MG63 (cell line): ENCODE data around the gene ST6GALNAC1. TPM values are rescaled to one million over a fixed set of nuclear protein-coding genes. Genes with fewer than 3 reads are reported as not detected.

Experiments
- DNase-seq: peaks from one replicate; pipeline ENCODE4 v3.0.0-alpha.2; 2020
- H3K27me3 ChIP-seq: fragments of 250-450 bp; sonication (Bioruptor Pico); 2 replicates; pipeline ENCODE4 v1.5.1; 2020; ENCODE audit warnings: mild to moderate bottlenecking, moderate library complexity
- H3K36me3 ChIP-seq: fragments of 250-450 bp; sonication (Bioruptor Pico); 2 replicates; pipeline ENCODE4 v1.5.1; 2020; ENCODE audit warnings: mild to moderate bottlenecking, moderate library complexity
- H3K4me3 ChIP-seq: fragments of 250-450 bp; sonication (Bioruptor Pico); 2 replicates; pipeline ENCODE4 v1.5.1; 2020; ENCODE audit warnings: mild to moderate bottlenecking, moderate library complexity
- H3K9me3 ChIP-seq: fragments of 250-450 bp; sonication (Bioruptor Pico); 2 replicates; pipeline ENCODE4 v1.5.1; 2020; ENCODE audit warnings: mild to moderate bottlenecking, moderate library complexity
- total RNA-seq: library from RNA; depleted of rRNA; stranded (reverse); fragments of >200 nt; shearing (Covaris generic); gene quantifications from 2 replicates; pipeline ENCODE4 v1.2.3, GENCODE V29; 2014; ENCODE audit warnings: low replicate concordance; rRNA removed

Gene ST6GALNAC1, protein sequence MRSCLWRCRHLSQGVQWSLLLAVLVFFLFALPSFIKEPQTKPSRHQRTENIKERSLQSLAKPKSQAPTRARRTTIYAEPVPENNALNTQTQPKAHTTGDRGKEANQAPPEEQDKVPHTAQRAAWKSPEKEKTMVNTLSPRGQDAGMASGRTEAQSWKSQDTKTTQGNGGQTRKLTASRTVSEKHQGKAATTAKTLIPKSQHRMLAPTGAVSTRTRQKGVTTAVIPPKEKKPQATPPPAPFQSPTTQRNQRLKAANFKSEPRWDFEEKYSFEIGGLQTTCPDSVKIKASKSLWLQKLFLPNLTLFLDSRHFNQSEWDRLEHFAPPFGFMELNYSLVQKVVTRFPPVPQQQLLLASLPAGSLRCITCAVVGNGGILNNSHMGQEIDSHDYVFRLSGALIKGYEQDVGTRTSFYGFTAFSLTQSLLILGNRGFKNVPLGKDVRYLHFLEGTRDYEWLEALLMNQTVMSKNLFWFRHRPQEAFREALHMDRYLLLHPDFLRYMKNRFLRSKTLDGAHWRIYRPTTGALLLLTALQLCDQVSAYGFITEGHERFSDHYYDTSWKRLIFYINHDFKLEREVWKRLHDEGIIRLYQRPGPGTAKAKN
- total RNA-seq: not detected in 2 replicates

DNA sequence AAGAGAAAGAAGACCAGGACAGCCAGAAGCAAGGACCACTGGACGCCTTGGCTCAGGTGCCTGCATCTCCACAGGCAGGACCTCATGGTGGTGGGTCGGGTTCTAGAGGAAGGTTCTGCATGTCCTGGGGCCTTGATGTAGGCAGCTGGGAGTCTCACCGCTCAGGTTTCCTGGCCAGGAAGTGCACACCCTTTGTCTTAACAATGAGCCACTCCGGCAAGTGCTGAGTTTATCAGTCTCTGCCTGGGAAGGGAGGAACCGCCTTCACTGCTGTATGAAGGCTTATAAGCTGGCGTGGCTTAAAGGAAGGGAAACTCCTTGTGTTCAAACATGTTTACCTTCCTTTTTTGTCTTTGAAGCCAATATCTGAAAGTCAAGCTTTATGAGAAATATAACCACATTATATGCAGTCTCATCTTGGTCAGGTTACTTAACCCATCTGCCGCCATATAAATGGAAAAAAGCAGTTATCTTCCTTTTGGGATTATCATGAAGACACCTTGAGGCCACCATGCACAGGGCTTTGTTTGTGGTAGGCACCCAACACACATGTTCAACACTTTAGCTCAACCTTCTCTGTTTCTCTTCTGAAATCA, at the start of gene ST6GALNAC1:
ST6GALNAC1 (minus strand) TSS at position 205 of the 596 bp plus-strand sequence; CDS start at position 86, 119 bp downstream.
- Histone ChIP-seq H3K27me3 (peaks cover 2% of the 10 kb centered on the region; the same call in 1 of the 2 replicates), H3K4me3 (no peak within 1 kb of the TSS), H3K36me3 (no peaks in the 10 kb centered on the region), H3K9me3 (peaks cover 4% of the 10 kb centered on the region)
- DNase-seq: no peak

DNA sequence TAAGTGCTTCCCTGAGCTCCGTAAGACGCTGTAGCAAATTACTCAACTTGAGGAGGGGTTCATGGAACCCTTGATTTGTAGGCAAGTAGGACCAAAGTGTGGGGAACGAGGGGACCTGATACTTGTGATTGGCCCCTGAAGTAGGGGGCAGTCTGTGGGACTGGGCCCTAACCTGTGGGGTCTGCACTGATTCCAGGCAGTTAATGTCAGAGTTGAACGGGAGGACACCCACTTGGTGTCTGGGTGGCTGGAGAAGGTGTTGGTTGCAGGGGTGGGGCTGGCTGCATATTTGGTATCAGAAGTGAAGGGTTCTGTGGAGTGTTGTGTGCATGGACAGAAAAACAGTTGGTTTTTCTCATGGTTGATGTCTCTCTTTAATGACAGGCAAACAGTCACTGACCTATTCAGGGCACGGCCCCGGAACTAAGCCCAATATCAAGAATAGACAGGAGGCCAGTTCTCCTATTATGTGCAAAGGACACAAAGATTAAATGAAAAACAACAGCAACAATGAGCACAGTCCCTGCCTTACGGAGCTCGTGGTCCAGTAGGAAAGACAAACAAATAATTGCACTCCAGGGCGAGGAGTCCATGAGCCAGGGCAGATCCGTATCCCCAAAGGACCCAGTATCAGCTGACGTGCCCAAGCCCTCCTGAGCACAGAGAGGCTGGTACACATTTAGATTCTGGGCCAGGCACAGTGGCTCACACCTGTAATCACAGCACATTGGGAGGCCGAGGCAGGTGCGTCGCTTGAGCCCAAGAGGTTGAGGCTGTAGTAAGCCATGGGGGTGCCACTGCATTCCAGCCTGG, 48.0 kb upstream of the ST6GALNAC1 start:
- no peak for DNase-seq
- H3K36me3 ChIP-seq: no peaks in the 10 kb centered on the region
- no peaks in the 10 kb centered on the region for H3K27me3 ChIP-seq

DNA sequence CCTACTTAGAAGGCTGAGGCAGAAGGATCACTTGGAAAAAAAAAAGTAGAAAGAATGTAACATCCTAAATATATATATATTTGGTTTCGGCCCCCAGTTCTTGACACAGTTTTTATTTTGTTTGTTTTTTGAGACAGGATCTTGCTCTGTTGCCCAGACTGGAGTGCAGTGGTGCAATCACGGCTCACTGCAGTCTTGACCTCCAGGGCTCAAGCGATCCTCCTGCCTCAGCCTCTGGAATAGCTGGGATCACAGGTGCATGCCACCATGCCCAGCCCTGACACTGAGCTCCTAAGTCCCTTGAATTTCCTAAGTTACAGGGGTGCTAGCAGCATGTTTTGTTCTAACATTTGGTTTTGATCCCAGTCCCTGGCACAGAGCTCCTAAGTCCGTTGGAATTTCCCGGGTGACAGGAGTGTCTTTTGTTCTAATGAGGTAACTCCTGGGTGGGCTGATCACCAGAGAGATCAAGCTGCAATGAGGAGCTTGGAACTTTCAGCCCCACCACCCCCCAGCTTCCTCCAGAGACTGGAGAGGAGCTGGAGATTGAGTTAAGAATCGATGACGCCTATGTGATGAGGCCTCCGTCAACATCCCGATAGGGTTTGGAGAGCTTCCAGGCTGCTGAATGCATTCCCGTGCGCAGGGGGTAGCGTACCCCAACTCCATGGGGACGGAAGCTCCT, 47.2 kb upstream of the ST6GALNAC1 start:
- DNase-seq: no peak
- no peak overlapping the region for H3K4me3 ChIP-seq
- H3K36me3 ChIP-seq: no peaks in the 10 kb centered on the region
- no peaks in the 10 kb centered on the region for H3K9me3 ChIP-seq
- no peaks in the 10 kb centered on the region for H3K27me3 ChIP-seq

More for the DNA sequence above, 48.0 kb upstream of the ST6GALNAC1 start:
- no peak overlapping the region for H3K4me3 ChIP-seq
- H3K9me3 ChIP-seq: no peaks in the 10 kb centered on the region

DNA sequence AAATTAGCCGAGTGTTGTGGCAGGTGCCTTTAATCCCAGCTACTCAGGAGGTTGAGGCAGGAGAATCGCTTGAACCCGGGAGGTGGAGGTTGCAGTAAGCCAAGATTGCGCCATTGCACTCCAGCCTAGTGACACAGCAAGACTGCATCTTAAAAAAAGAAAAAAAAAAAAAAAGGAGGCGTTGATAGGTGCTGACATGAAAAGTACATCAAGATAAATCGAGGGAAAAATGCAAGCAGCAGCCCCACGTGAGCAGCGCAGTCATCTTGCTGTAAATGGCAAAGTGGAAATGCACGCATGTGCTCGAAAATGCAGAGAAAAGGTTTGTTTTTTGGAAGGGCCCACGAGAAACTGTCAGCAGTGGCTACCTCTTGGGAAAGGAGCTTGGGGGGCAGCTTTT, 46.3 kb upstream of the ST6GALNAC1 start:
- DNase-seq: no peak
- no peaks in the 10 kb centered on the region for H3K9me3 ChIP-seq
- no peak overlapping the region for H3K4me3 ChIP-seq
- H3K36me3 ChIP-seq: no peaks in the 10 kb centered on the region
- no peaks in the 10 kb centered on the region for H3K27me3 ChIP-seq

DNA sequence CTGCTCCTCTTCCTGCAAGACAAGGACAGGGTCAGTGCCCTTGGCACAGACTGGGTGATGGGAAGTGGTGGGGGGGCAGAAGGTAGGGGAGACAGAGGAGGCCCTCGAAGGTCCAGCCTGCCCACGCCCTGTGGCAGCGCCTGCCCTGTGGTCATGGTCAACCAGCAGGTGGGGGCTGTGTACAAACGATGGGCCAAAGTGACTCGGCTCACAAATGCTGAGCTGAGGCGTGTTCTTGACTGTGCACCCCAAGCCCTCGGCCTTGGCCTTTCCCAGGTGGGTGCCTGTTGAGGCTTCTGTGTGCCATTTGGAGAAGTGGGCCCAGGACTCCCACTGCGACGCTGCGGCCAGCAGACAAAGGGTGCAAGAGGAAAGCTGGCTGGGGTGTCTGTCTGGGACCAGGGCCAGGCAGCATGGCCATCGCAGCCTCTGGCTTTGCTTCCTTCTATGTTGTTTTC, 44.6 kb upstream of the ST6GALNAC1 start:
- Histone ChIP-seq H3K36me3 (peaks cover 3% of the 10 kb centered on the region; the same call in 1 of the 2 replicates), H3K27me3 (no peaks in the 10 kb centered on the region), H3K9me3 (no peaks in the 10 kb centered on the region), H3K4me3 (no peak overlapping the region)
- no peak for DNase-seq

DNA sequence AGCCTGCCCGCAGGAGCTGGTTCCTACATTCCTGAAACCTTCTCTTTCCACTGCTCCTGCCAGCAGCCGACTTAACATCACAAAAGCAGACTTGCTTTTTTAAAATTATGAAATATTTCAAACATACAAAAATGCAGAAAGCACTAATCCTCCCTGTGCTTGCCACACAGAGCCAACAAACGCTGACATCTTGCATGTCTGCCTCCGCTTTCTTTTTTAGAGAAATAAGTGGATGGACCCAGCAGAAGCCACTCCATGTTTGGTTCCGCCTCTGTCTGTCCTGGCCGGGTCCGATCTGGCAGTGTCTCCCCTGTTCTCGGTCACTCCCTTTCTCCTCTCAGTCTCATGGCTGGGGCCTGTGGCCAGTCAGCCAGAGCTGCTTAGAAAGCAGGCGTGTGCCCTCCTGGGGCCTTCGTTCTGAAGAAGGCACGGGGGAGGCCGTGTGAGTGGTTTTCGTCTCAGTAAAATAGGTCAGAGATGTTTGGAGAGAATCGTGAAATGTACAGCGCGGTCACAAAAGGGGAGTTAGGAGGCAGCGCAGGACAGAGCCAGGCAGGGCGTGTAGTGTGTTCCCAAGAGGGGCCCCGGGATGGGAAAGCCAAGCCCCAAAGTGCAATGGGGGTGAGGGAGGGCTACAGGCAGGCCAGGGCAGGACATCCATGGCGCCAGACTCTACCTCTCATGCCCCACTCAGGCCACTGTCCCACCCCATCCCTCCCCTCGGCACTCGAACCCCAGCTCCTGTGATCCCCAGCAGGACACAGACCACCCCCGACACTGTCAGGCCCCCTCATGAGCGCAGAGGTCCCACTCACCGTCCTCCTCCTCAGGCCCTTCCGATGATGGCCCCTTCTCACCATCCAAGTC, 44.0 kb upstream of the ST6GALNAC1 start:
- Histone ChIP-seq H3K4me3 (no peak overlapping the region), H3K36me3 (peaks cover 5% of the 10 kb centered on the region; the same call in 1 of the 2 replicates), H3K27me3 (no peaks in the 10 kb centered on the region), H3K9me3 (no peaks in the 10 kb centered on the region)
- DNase-seq: no peak

DNA sequence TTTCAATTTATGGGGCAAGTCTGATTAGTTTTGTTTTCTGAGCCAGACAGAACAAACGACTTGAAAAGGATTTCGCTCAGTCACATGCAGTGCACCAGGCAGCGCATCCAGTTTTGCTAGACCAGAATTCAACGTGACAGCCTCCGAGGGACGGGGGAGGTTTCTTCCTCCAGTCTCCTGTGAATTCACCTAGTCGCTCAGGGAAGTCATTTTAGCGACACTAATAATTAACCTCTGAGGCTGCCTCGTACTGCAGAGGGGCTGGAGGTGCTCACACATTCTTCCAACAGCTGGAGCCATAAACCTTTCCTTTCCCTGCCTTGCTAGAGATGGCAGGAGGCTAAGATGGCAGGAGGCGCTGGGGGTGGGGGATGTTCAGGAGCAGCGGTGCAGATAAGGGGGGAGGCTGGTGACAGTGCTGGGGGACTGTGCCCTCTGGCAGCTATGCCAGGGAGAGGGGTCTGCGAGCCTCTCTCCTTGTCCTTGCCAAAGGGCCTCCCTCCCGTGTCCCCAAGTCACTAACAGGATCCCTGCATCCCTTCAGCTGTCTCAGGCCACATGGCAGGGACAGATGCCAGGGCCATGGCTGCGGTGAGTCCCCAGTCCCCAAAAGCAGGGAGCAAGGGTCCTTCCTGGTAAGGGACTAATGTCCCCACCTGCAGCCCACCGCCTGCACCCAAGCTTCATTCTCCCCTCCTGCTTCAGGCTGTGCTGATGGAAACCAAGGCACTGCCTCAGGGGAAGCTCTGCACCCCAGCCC, 43.2 kb upstream of the ST6GALNAC1 start:
- Histone ChIP-seq H3K9me3 (no peaks in the 10 kb centered on the region), H3K4me3 (no peak overlapping the region), H3K36me3 (peaks cover 7% of the 10 kb centered on the region; the same call in 1 of the 2 replicates), H3K27me3 (no peaks in the 10 kb centered on the region)
- DNase-seq: no peak

DNA sequence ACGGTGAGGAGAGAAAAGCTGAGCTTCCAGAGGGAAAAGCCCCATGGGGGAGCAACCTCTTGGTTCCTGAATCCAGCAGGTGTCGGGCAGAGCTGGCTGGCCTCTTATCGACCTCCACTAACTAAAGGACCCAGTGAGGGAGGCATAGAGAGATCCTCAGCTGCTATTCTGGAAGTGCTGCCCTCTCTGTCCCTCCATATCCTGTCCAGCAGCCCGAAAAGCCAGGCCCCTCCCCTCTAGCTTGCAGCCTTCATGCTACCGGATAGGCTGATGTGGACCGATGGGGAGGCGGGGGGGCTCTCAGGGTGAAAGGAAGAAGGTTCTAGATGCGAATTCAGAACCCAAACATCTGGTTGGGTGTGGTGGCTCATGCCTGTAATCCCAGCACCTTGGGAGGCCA, 42.3 kb upstream of the ST6GALNAC1 start:
- DNase-seq: no peak
- no peak overlapping the region for H3K4me3 ChIP-seq
- H3K9me3 ChIP-seq: no peaks in the 10 kb centered on the region
- H3K36me3 ChIP-seq: peaks cover 13% of the 10 kb centered on the region; the same call in 1 of the 2 replicates
- H3K27me3 ChIP-seq: no peaks in the 10 kb centered on the region

DNA sequence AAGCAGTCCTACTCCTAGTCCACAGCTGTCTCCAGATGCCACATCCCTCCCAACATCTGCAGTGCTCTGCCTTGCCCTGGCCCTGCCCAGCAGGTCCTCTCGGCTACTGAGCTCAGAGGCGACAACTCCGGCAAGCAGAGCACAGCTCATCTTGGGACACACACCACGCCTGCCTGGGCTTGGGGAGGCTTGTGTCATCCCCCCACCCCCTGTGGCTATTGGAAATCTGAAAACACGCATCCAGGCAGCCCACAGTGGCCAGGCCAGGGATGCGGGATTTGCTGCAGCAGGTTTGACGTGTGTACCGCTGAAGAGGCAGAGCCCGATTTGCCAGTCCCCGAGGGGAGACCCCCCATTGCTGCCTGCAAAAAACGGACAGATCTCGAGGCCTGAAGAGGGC, 41.8 kb upstream of the ST6GALNAC1 start:
- no peaks in the 10 kb centered on the region for H3K27me3 ChIP-seq
- H3K36me3 ChIP-seq: peaks cover 15% of the 10 kb centered on the region
- DNase-seq: no peak

DNA sequence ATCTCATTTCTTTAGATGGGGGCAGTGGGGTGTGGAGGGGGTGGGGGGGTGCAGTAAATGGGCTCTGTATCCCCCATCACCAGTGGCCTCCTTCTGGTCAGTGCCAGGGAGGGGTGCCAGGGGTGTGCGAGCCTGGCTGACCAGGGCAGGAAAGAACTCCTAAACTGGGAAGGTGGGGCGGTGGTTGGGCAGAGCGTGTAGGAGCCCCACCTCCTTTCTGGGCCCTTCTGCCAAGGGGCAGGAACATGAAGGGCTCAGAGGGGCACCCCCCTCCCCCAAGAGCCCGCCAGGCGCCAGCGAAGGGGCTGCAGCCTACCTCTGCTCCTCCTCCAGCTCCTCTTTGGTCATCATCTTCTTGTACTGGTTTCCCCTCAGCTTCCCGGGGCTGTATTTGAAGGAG, 41.2 kb upstream of the ST6GALNAC1 start:
- Histone ChIP-seq H3K9me3 (no peaks in the 10 kb centered on the region), H3K36me3 (peaks cover 15% of the 10 kb centered on the region), H3K27me3 (no peaks in the 10 kb centered on the region), H3K4me3 (no peak overlapping the region)
- DNase-seq: no peak

More for the DNA sequence above, 41.8 kb upstream of the ST6GALNAC1 start:
- Histone ChIP-seq H3K4me3 (no peak overlapping the region), H3K9me3 (no peaks in the 10 kb centered on the region)

DNA sequence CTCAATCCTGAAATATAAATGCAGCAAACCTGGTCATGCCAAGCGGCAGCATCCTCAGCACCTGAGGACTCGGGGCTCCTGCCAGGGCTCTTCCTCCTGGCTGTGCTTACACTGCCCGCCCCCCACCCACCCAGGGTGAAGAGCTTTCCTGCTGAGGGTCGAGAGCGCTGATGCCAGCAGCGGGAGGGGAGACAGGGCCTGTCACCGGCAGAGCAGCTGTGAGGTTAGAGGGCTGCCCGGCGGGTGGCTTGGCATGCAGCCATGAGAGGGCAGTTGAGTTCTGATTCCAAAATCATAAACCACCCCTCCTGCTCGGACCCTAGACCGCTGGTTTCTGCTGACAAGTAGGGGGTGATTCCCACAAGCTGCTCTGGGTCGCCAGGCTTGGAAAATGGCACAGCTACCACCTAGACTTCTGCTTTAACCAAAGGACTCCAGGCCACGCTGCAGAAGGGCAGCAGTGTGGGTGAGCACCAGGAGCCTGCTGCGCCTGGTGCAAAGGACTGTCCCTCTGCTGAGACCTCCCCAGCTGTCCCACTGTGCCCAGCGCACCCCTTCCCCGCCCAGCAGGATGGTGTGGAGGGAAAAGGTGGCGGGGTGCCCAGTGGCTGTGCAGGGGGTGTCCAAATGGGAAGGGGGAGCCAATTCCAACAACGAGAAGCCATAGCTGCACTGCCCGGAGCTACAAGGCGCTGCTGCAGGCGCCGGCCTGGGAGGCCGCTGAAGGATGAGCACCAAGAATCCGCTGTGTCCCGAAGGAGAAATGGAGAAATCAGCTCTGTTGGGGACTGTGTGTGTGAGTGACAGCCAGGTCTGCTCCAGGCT, 40.6 kb upstream of the ST6GALNAC1 start:
- Histone ChIP-seq H3K27me3 (no peaks in the 10 kb centered on the region), H3K4me3 (no peak overlapping the region), H3K36me3 (peaks cover 15% of the 10 kb centered on the region), H3K9me3 (no peaks in the 10 kb centered on the region)
- DNase-seq: no peak

DNA sequence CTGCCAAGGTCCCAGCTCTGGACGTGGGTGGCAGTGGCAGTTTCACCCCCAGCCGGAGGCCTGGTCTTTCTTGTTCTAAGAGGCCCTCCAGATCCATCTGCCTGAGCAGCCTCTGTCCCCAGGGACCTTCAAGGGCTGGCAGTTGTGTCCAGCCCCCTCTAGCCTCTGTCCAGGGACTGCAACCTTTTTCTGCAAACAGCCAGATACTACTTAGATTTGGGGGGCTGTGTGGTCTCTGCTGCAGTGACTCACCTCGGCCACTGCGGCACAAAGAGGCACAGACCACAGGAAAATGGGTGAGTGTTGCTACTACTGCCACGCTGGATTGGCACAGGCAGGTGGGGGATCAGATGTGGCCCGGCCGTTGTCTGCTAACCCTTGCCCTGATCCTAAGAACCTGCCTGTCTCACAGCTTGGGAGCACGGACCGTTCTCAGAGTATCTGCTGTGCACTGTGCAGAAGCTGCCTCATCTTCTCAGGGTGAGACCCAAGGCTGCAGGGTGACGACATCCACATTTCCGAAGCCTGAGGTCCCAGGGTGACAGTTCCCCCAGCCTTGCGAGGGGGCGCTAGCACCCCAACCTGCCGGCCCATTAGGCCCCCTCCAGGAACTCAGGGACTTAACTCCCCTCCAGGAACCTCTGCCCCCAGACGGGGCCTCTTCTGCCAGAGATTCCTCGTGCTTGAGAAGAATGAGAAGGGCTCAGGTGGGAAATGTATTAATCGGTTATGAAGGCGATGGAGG, 39.6 kb upstream of the ST6GALNAC1 start:
- no peak for DNase-seq

DNA sequence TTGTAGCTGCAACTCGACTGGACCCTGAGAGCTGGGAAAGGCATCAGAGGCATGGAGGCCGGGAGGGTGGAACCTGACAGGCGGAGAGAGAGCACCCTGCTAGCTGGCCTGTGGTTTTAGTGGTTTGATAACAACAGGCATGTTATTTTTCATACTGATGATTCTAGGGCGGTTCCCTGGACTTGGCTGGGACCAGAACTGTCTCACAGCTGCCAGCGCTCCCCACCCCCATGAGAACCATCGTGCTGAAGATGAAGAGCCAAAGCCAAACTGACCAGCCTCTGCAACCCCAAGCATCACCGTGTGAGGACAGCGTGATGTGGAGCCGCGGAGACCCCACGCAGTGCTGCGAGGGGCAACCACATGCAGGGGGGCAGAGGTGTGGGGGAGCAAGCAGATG, 38.7 kb upstream of the ST6GALNAC1 start:
- Histone ChIP-seq H3K9me3 (no peaks in the 10 kb centered on the region), H3K36me3 (peaks cover 15% of the 10 kb centered on the region), H3K4me3 (no peak overlapping the region), H3K27me3 (no peaks in the 10 kb centered on the region)
- DNase-seq: no peak

More for the DNA sequence above, 39.6 kb upstream of the ST6GALNAC1 start:
- Histone ChIP-seq H3K9me3 (no peaks in the 10 kb centered on the region), H3K27me3 (no peaks in the 10 kb centered on the region), H3K4me3 (no peak overlapping the region), H3K36me3 (peaks cover 15% of the 10 kb centered on the region)
